Activated T-helper 1 cell treated with anti-CD3 and anti-CD28 coated beads, Interleukin-12 subunit alpha, Interleukin-12 subunit beta, Interleukin-2, Interleukin-4 antibody, amounts not matched to agents 30 ng/mL and 10 ng/mL and 1 ng/mL, durations not matched to agents 14 hours and 24 hours and 36 hours (primary cell): ENCODE results near the gene RGS7BP. TPM values are rescaled to one million over a fixed set of nuclear protein-coding genes. Genes with fewer than 3 reads are reported as not detected.

ENCODE experiments used
- DNase-seq: peaks from one replicate; pipeline ENCODE4 v3.0.0; 2021; ENCODE audit warnings: low spot score
- H3K27ac Mint-ChIP-seq: one replicate; pipeline ENCODE4 v1.8.0; 2021; ENCODE audit warnings: mild to moderate bottlenecking, mixed read lengths
- H3K27me3 Mint-ChIP-seq: one replicate; pipeline ENCODE4 v1.8.0; 2022; ENCODE audit warnings: mild to moderate bottlenecking, moderate library complexity, mixed read lengths; ENCODE audit not compliant: insufficient read depth
- H3K36me3 Mint-ChIP-seq: one replicate; pipeline ENCODE4 v1.8.0; 2021; ENCODE audit warnings: low read depth, mixed read lengths
- H3K4me1 Mint-ChIP-seq: one replicate; pipeline ENCODE4 v1.8.0; 2021; ENCODE audit warnings: low read depth, mixed read lengths
- H3K4me3 Mint-ChIP-seq: one replicate; pipeline ENCODE4 v1.8.0; 2021; ENCODE audit warnings: mild to moderate bottlenecking, moderate library complexity, mixed read lengths
- H3K9me3 Mint-ChIP-seq: one replicate; pipeline ENCODE4 v1.8.0; 2021; ENCODE audit warnings: mixed read lengths
- intact Hi-C: fragments of 100-400 bp; cut with micrococcal nuclease; formaldehyde crosslinking; loops from one replicate; pipeline ENCODE4 v1.15.1; 2024
- total RNA-seq: library from RNA; stranded (reverse); gene quantifications from 2 replicates; pipeline ENCODE4 v1.2.3, GENCODE V29; 2022

Gene RGS7BP
- total RNA-seq, 1 donor from 2014 or later = not detected

DNA sequence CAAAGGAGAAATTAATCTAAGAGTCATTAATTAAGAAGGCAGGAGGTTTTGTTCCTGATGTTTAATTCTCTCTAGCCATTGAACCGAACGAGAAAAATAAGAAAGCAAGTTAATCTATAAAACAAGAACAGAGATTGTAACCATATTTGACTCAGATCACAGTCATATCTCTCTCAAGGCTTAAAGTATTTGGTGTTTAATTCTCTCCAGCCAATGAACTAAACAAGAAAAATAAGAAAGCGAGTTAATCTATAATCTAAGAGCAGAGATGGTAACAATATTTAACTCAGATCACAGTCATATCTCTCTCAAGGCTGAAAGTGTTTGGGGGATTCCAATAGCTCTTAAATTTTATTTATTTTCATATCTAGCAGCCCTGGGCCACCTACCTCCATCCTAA is 110.1 kb downstream of the RGS7BP start:
- Mint-ChIP-seq H3K4me1 (no peaks in the 10 kb centered on the region), H3K9me3 (no peaks in the 10 kb centered on the region), H3K27ac (no peak overlapping the region), H3K27me3 (peaks cover 10% of the 10 kb centered on the region), H3K36me3 (no peaks in the 10 kb centered on the region), H3K4me3 (no peak overlapping the region)
- intact Hi-C loops = no loop called here
- no peak for DNase-seq

DNA sequence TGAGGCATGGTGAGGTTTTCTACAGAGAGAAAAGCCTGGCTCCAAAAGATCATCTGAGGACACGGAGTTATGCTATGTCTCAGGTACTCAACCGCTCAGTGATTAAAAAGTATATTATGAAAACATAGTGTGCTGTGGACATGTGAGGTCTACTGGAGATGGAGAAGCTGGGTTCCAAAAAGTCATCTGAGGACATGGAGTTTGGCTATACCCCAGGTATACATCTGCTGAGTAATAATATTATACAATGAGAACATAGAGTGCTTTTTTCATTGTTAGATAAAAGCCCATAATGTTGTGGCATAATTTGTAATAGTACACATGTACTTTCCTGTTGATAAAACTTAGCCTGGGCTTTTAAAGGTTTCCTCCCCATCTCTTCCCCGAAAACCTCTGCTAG is 113.8 kb downstream of the RGS7BP start:
- DNase-seq = no peak
- intact Hi-C loops = no loop called here
- Mint-ChIP-seq H3K4me3 (no peak overlapping the region), H3K27me3 (peaks cover 13% of the 10 kb centered on the region), H3K4me1 (no peaks in the 10 kb centered on the region), H3K27ac (no peak overlapping the region), H3K36me3 (no peaks in the 10 kb centered on the region), H3K9me3 (no peaks in the 10 kb centered on the region)

DNA sequence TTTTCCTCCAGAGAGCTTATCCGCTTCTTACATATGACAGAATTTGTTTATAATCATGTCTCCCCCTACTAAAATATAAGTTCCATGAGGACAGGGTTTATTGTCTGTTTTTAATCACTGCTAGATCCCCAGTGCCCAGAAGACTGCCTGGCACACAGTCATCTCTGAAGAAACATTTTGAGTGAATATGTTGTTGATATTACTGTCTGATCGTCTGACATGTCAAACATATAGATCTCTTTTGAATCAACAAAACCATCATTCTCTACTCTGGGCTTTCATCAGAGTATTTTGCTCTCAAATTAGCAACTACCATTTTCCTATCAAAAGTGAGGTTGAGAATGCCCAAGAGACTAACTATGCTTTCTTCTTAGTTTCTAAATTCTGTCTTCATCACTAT is 117.2 kb downstream of the RGS7BP start:
- no peak for DNase-seq
- Mint-ChIP-seq H3K4me3 (no peak overlapping the region), H3K9me3 (no peaks in the 10 kb centered on the region), H3K27ac (no peak overlapping the region), H3K27me3 (peaks cover 11% of the 10 kb centered on the region), H3K4me1 (no peaks in the 10 kb centered on the region), H3K36me3 (no peaks in the 10 kb centered on the region)
- intact Hi-C loops = no loop called here

DNA sequence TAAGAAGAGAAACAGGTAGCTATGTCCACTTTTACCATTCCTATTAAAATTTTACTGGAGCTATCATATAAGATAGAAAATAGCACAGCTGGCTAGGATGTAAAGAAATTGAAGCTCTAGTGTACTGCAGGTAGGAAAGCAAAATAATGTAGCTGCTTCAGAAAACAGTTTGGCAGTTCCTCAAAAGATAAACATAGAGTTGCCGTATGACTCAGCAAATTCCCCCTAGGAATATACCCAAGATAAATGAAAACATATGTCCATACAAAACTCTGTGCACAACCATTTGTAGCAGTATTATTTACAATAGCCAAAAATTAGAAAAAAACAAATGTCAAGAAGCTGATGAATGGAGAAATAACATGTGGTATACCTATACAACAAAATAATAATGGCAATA is 119.9 kb downstream of the RGS7BP start:
- no peaks in the 10 kb centered on the region for H3K36me3 Mint-ChIP-seq
- DNase-seq = no peak
- H3K27ac Mint-ChIP-seq = no peak overlapping the region
- peaks cover 12% of the 10 kb centered on the region for H3K27me3 Mint-ChIP-seq
- no peaks in the 10 kb centered on the region for H3K9me3 Mint-ChIP-seq
- no peak overlapping the region for H3K4me3 Mint-ChIP-seq
- intact Hi-C loops = no loop called here
- H3K4me1 Mint-ChIP-seq = no peaks in the 10 kb centered on the region

DNA sequence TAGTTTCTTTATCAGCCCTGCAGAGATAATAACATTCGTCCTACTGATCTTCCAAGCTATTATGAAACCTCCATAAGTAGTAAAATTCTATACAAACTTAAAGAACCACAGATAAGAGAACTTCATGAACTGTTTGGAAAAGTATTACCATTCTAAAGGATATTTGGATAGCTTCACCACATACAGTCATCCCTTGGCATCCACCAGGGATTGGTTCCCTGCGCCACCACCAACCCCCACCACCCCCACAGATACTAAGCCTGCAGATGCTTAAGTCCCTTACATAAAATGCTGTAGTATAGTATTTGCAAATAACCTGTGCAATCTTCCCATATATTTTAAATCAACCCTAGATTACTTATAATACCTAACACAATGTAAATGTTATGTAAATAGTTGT is 123.1 kb downstream of the RGS7BP start:
- DNase-seq = no peak

DNA sequence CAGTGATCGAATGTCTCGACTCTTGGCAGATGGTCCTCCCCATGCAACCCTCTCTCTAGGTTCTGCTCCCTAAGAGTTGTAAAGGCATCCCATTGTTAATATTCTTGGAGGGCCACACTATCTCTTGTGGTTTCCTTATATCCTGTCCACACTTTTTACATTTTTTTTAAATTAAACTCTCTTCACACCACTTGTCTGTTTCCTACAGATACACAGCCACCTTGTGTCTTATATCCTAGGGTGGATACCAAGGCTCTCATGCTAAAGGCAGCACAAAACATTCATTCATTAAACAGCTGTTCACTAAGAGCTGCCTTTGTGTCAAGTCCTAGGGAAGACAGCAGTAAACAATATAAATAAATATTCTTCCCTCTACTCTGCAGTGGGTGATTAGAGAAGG is 124.0 kb downstream of the RGS7BP start:
- H3K27me3 Mint-ChIP-seq = peaks cover 9% of the 10 kb centered on the region
- intact Hi-C loops = loop anchor here (10.0 kb wide), 1 partner anchor 355 kb away; no protein-coding TSS in a partner anchor

More for the DNA sequence above, 123.1 kb downstream of the RGS7BP start:
- Mint-ChIP-seq H3K27me3 (peaks cover 9% of the 10 kb centered on the region), H3K27ac (no peak overlapping the region), H3K36me3 (no peaks in the 10 kb centered on the region), H3K9me3 (no peaks in the 10 kb centered on the region), H3K4me3 (no peak overlapping the region), H3K4me1 (no peaks in the 10 kb centered on the region)
- intact Hi-C loops = no loop called here

DNA sequence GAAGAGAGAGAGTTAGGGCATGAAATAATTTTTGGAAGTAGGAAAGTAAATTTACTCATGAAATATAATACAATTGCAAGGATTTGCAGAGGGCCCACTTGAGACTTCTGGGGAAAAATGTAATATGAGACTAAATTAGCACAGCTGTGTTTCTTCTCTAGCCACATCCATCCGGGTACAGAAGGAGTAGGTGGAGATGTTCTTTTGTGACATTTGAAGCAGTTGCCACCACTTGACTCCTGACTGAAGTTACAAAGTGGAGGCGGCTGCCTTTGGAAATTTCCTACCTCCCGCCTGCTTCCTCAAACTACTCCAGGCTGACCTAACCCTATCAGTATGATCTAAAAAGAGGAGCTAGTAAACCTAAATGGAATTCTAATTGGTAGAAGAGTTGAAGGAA is 126.4 kb downstream of the RGS7BP start:
- DNase-seq = no peak
- Mint-ChIP-seq H3K27me3 (peaks cover 13% of the 10 kb centered on the region), H3K4me1 (peaks cover 5% of the 10 kb centered on the region), H3K27ac (no peak overlapping the region), H3K9me3 (no peaks in the 10 kb centered on the region), H3K36me3 (no peaks in the 10 kb centered on the region), H3K4me3 (no peak overlapping the region)
- intact Hi-C loops = loop anchor here (10.0 kb wide), 1 partner anchor 353 kb away; no protein-coding TSS in a partner anchor

More for the DNA sequence above, 124.0 kb downstream of the RGS7BP start:
- H3K9me3 Mint-ChIP-seq = no peaks in the 10 kb centered on the region
- H3K4me3 Mint-ChIP-seq = no peak overlapping the region
- no peak for DNase-seq
- no peak overlapping the region for H3K27ac Mint-ChIP-seq
- H3K4me1 Mint-ChIP-seq = no peaks in the 10 kb centered on the region
- no peaks in the 10 kb centered on the region for H3K36me3 Mint-ChIP-seq

DNA sequence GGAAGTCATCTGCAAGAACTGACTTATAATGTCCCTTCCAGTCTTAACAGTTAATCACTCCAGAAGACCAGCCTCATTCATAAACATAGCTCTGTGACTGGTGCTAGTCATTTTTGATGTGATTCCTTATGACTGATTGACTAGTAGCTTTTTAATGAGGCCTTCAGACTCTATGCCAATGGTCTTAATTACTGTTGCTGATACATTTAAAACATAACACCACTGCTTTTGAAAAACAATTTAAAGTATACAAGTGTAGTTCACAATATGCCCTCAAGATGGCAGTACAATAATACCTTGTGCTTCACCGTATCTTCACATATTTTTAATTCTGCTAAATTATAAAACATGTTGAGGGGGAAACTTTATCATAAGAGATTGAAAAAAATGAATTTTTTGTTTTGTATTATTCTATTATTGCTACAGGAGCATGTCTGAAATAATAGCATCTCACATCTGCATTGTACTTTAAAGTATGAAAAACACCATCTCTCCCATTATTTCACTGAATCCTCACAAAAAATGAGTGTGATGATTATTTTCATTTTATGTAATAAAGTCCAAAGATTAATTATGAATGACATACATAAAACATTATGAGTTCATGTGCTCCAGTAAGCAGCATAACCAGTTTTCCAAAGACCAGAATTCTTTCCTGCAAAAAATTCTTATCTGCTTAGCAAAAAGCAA is 129.3 kb downstream of the RGS7BP start:
- H3K9me3 Mint-ChIP-seq = no peaks in the 10 kb centered on the region
- no peaks in the 10 kb centered on the region for H3K36me3 Mint-ChIP-seq
- peaks cover 7% of the 10 kb centered on the region for H3K4me1 Mint-ChIP-seq
- intact Hi-C loops = loop anchor here (1.0 to 10.0 kb wide), 4 partner anchors 133 to 848 kb away; partner anchors contain the start of genes CWC27 and SREK1IP1
- no peak for DNase-seq
- no peak overlapping the region for H3K27ac Mint-ChIP-seq
- H3K27me3 Mint-ChIP-seq = peaks cover 20% of the 10 kb centered on the region
- H3K4me3 Mint-ChIP-seq = no peak overlapping the region

DNA sequence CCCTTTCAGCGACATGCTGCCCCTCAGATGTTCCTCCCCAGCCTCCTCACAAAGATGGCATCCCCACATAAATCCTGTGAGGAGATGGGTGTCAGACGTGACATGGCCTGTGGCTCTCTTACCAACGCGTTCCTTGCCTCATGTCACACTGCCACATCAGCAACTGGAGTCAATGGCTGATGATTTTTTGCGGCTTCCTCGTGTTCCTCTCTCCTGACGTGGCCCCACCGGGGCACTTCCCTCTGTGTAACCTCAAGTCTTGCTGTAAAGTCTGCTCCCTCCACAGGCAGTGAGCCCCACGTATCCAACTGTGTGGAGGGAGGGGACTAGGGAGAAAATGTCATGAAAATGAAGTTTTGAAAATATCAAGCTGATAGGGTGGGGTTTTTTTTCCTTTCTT is 131.3 kb downstream of the RGS7BP start:
- DNase-seq = no peak
- peaks cover 7% of the 10 kb centered on the region for H3K4me1 Mint-ChIP-seq
- intact Hi-C loops = loop anchor here (10.0 kb wide), 1 partner anchor 348 kb away; no protein-coding TSS in a partner anchor
- peaks cover 20% of the 10 kb centered on the region for H3K27me3 Mint-ChIP-seq
- H3K9me3 Mint-ChIP-seq = no peaks in the 10 kb centered on the region
- no peak overlapping the region for H3K4me3 Mint-ChIP-seq
- no peaks in the 10 kb centered on the region for H3K36me3 Mint-ChIP-seq
- H3K27ac Mint-ChIP-seq = peak overlapping the region; percentile 50

DNA sequence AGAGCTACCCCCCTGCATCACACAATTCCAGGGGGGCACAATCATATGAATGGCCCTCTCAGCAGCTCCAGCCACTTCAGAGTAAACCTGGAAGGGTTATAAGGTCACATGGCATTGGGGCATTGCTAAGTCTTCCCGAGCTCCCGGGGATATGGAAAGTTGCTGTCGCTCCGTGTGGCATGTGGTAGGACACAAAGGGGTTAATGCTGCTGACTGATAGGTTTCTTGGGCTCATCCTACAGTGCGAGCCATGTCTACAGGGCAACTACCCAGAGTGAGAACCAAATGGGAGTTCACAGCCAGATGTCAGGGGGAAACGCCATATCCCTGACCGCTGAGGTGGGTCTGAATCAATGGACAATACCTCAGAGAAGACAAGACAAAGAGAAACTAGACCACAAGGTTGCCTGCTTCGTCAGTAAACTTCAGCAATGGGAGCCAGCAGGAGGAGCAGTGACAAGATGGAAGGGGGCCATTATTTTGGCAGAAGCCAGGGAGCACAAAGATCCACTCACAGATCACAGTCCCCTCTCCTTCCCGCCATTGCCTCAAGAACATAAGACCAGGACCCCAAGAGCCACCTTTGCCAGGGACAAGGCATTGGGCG is 132.1 kb downstream of the RGS7BP start:
- intact Hi-C loops = loop anchor here (10.0 kb wide), 1 partner anchor 347 kb away; no protein-coding TSS in a partner anchor
- H3K4me1 Mint-ChIP-seq = peaks cover 7% of the 10 kb centered on the region
- H3K4me3 Mint-ChIP-seq = no peak overlapping the region
- no peak overlapping the region for H3K27ac Mint-ChIP-seq
- H3K36me3 Mint-ChIP-seq = no peaks in the 10 kb centered on the region
- H3K9me3 Mint-ChIP-seq = no peaks in the 10 kb centered on the region
- H3K27me3 Mint-ChIP-seq = peaks cover 19% of the 10 kb centered on the region
- DNase-seq = no peak

DNA sequence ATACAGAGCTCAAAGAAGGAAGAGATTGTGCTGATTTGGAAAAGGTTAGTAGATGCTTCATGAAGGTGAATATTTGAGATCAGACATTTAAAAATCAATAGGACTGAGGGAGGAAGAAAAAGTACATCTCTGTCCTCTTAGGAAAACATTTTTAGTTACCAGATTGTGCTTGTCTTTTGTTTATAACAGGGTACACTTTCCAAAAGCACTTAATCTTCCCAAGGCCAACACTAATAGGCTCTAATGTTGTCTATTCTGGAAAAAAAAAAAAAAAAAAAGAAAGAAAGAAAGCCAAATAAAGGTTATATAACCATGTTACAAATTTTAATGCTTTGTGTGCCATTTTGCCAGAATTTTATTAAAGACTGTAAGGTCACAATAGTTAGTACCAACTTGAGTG is 139.0 kb downstream of the RGS7BP start:
- Mint-ChIP-seq H3K9me3 (no peaks in the 10 kb centered on the region), H3K27me3 (no peaks in the 10 kb centered on the region), H3K4me1 (no peaks in the 10 kb centered on the region), H3K36me3 (no peaks in the 10 kb centered on the region), H3K27ac (no peak overlapping the region), H3K4me3 (no peak overlapping the region)
- intact Hi-C loops = no loop called here
- no peak for DNase-seq

DNA sequence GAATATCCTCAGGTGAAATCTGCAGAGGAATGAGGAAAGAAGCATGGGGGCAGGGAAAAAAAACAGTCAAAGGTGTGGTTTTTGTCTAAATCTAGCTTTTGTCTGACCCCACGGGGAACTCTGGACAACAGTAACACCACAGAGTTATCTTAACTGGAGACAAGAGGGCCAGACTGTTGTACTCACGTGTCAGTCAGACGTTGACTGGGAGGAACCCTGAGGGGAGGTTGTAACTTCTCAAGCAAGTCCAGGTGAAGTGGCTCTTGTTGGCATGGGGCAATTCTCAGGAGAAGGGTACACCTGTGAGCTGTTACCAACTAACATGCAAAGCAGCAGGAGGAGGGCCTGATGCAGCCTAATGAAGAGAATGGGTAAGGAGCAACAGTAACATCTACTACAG is 140.4 kb downstream of the RGS7BP start:
- no peaks in the 10 kb centered on the region for H3K9me3 Mint-ChIP-seq
- H3K27ac Mint-ChIP-seq = no peak overlapping the region
- intact Hi-C loops = no loop called here
- no peaks in the 10 kb centered on the region for H3K27me3 Mint-ChIP-seq
- H3K36me3 Mint-ChIP-seq = no peaks in the 10 kb centered on the region
- DNase-seq = no peak
- no peak overlapping the region for H3K4me3 Mint-ChIP-seq
- H3K4me1 Mint-ChIP-seq = no peaks in the 10 kb centered on the region

DNA sequence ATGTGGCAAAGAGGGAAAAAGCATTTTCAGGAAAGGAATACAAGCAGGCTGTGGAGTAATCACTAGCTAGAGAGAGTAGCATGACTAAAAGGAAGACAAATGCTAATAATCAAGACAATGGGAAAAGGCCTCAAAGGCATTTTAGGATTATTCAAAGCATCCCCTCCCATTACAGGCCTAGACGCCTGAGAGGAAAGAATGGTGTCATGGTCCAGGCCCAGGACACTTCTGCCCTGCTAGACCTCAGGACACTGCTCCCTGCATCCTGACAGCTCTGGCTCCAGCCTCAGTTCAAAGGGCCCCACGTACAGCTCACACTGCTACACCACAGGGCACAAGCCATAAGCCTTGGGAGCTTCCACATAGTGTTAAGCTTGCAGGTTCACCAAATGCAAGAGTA is 143.7 kb downstream of the RGS7BP start:
- H3K4me1 Mint-ChIP-seq = no peaks in the 10 kb centered on the region
- H3K36me3 Mint-ChIP-seq = no peaks in the 10 kb centered on the region
- H3K4me3 Mint-ChIP-seq = no peak overlapping the region
- intact Hi-C loops = no loop called here
- H3K27ac Mint-ChIP-seq = no peak overlapping the region
- H3K9me3 Mint-ChIP-seq = no peaks in the 10 kb centered on the region
- peaks cover 3% of the 10 kb centered on the region for H3K27me3 Mint-ChIP-seq
- DNase-seq = no peak
